GM21360 (cell line): ENCODE results near the gene TTC16.

Experiments used
- ATAC-seq: cut with Tn5 transposase; IDR thresholded peaks from one replicate; pipeline ENCODE4 v1.9.1; 2021; ENCODE audit warnings: mild to moderate bottlenecking, moderate library complexity; ENCODE audit not compliant: unreplicated experiment

TTC16 gene

GRCh38 chr9:127716412-127716811 lies 533 bp downstream of the TTC16 start:
- ATAC-seq: no peak

GRCh38 chr9:127717766-127718165 lies 1.9 kb downstream of the TTC16 start:
- ATAC-seq: no peak

GRCh38 chr9:127720031-127720864 lies 4.4 kb downstream of the TTC16 start:
- no peak for ATAC-seq

GRCh38 chr9:127720865-127721227 lies 5.0 kb downstream of the TTC16 start:
- no peak for ATAC-seq

- no peak for ATAC-seq
Measured at GRCh38 chr9:127721391-127721821, 5.5 kb downstream of the TTC16 start.

GRCh38 chr9:127722055-127722745 lies 6.3 kb downstream of the TTC16 start:
- no peak for ATAC-seq

- no peak for ATAC-seq
Measured at GRCh38 chr9:127723013-127723412, 7.1 kb downstream of the TTC16 start.

GRCh38 chr9:127723444-127723843 lies 7.6 kb downstream of the TTC16 start:
- ATAC-seq: no peak

GRCh38 chr9:127724012-127724411 lies 8.1 kb downstream of the TTC16 start:
- no peak for ATAC-seq

GRCh38 chr9:127726871-127727270 lies 11.0 kb downstream of the TTC16 start:
- ATAC-seq: no peak

GRCh38 chr9:127728808-127729207 lies 12.9 kb downstream of the TTC16 start:
- no peak for ATAC-seq

GRCh38 chr9:127729522-127730256 lies 13.8 kb downstream of the TTC16 start:
- ATAC-seq: no peak

GRCh38 chr9:127730262-127730661 lies 14.4 kb downstream of the TTC16 start:
- ATAC-seq: no peak

- ATAC-seq: no peak
Measured at GRCh38 chr9:127730799-127731410, 15.0 kb downstream of the TTC16 start.

- ATAC-seq: no peak
Measured at GRCh38 chr9:127731938-127732337, 16.1 kb downstream of the TTC16 start.

GRCh38 chr9:127732444-127732843 lies 16.6 kb downstream of the TTC16 start:
- no peak for ATAC-seq

- no peak for ATAC-seq
Measured at GRCh38 chr9:127733614-127734013, 17.7 kb downstream of the TTC16 start.

GRCh38 chr9:127734247-127734746 lies 18.4 kb downstream of the TTC16 start:
- no peak for ATAC-seq

GRCh38 chr9:127734747-127735529 lies 19.1 kb downstream of the TTC16 start, which contains the start of gene TOR2A:
TSS of gene TOR2A (minus strand) at chr9:127735294. CDS start at chr9:127735270, 24 bp downstream.
- ATAC-seq: peak; percentile 83
